Coronary artery (tissue), 2 donors: Measurements from ENCODE around the gene GGPS1.
A peak's percentile ranks its signal among the peaks of the same experiment; 100 is the strongest.

Source experiments
- DNase-seq: peaks from one replicate; pipeline ENCODE4 v3.0.0-alpha.2; 2017; ENCODE audit warnings: low spot score
- H3K27ac ChIP-seq, 2 donors: fragments of 200-600 bp; sonication (generic); one replicate each; pipeline ENCODE4 v1.5.1; 2016 to 2019
- H3K4me3 ChIP-seq: fragments of 200-600 bp; sonication (generic); 2 replicates; pipeline ENCODE4 v1.5.1; 2016; ENCODE audit warnings: mild to moderate bottlenecking, moderate library complexity
- TF ChIP-seq, protein P1 (sequence below): fragments of 200-600 bp; sonication (generic); IDR thresholded peaks from one replicate; pipeline ENCODE4 v1.5.1; 2019; ENCODE audit warnings: antibody characterized with exemption

GGPS1 gene

DNA sequence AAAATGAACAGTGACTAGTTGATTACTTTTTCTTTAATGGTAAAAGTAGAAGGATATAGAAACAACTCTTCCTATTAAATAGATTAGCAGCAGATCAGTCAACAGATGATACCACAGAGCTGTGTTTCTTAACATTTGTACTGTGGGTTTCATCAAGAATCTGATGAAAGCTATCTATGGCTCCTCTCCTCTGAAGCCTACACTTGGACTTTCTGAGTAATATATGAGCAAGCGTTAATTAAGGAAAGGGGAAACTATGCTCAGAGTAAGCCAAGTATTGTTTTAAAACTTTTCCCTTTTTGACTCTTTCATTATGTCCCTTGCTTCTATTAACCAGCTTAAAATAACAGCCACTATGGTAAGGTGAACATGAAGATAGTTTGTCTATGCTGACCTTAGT lies 11.2 kb upstream of the GGPS1 start:
- Histone ChIP-seq H3K4me3 (no peak overlapping the region), H3K27ac (no peak overlapping the region)
- TF ChIP-seq, protein P1, sequence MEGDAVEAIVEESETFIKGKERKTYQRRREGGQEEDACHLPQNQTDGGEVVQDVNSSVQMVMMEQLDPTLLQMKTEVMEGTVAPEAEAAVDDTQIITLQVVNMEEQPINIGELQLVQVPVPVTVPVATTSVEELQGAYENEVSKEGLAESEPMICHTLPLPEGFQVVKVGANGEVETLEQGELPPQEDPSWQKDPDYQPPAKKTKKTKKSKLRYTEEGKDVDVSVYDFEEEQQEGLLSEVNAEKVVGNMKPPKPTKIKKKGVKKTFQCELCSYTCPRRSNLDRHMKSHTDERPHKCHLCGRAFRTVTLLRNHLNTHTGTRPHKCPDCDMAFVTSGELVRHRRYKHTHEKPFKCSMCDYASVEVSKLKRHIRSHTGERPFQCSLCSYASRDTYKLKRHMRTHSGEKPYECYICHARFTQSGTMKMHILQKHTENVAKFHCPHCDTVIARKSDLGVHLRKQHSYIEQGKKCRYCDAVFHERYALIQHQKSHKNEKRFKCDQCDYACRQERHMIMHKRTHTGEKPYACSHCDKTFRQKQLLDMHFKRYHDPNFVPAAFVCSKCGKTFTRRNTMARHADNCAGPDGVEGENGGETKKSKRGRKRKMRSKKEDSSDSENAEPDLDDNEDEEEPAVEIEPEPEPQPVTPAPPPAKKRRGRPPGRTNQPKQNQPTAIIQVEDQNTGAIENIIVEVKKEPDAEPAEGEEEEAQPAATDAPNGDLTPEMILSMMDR, result no peak
- no peak for DNase-seq

DNA sequence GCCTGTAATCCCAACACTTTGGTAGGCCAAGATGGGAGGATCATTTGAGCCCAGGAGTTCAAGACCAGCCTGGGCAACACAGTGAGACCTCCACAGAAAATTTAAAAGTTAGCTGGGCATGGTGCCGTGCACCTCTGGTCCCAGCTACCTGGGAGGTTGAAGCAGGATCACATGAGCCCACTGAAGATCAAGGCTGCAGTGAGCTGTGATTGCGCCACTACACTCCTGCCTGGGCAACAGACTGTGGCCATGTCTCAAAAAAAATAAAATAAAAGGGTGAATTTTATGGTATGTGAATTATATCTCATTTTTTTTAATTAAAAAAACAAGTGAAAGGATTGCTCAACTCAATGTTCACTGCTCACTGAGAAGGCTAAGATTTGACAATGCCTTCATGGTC lies 9.1 kb upstream of the GGPS1 start:
- no peak overlapping the region for H3K4me3 ChIP-seq
- no peak for DNase-seq
- H3K27ac ChIP-seq, result no peak overlapping the region
- TF ChIP-seq, protein P1, result no peak

DNA sequence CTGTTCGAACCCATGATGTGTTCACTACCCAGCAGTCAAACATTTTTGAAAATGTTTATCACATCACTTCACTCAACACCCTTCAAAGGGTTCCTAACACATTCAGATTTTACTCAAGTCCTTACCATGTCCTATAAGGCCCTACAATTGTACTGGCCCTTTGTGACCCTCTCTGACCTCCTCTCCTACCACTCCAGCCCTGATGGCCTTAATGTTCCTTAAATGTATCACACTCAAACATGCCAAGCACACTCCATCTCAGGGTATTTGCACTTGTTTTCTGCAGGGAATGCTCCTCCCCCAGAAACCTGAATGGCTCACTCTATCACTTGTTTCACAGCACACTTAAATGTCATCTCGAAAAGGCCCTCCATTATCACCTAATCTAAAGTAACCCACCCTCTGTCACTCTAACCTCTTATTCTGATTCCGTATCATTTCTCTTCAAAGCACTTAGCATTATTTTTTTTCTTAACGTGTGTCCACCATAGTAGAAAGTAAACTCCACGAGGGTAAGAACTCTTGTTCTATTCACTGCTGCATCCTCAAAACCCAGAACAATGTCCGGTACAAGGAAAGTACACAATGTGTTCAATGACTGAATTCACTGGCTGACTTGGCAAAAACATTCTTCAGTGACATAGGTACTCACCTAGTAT lies 7.7 kb upstream of the GGPS1 start:
- DNase-seq, result no peak
- Histone ChIP-seq H3K27ac (no peak overlapping the region), H3K4me3 (no peak overlapping the region)
- TF ChIP-seq, protein P1, result no peak

DNA sequence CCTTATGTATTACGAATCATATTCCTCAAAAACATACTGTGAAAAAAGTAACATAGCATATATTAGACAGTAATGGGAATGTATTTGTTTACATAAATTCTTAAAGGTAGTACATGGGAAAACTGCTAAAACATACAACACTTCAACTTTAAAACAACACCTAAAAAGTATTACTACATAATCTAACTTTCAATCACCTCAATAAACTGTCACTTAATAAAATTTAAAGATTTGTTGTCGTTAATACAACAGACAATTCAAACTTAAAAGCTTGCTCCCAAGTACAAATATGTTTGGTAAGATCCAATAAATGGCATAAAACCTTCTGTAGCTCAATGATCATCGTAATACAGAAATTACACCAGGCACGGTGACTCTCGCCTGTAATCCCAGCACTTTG lies 4.1 kb upstream of the GGPS1 start:
- DNase-seq, result no peak
- Histone ChIP-seq H3K27ac (no peak overlapping the region), H3K4me3 (no peak overlapping the region)
- TF ChIP-seq, protein P1, result no peak

DNA sequence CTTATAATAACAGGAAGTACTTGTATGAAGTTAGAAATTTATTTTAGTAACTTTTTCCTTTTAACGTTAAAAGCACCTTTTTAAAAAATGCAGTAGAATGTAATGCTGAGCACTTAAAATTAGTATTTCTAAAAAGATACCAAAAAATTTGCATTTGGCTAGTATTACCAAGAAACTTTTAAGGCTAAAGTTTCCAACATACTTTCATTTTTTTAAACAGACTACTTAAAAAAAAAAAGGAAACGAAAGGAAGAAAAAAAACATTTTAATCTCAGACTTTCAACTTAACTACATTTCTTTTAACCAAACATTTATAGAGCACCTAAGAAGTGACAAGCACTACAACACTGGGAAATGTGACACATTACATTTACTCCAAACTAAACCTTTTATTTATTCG lies 3.2 kb upstream of the GGPS1 start:
- Histone ChIP-seq H3K4me3 (peak overlapping the region; percentile 93), H3K27ac (no peak overlapping the region)
- DNase-seq, result no peak
- TF ChIP-seq, protein P1, result no peak

DNA sequence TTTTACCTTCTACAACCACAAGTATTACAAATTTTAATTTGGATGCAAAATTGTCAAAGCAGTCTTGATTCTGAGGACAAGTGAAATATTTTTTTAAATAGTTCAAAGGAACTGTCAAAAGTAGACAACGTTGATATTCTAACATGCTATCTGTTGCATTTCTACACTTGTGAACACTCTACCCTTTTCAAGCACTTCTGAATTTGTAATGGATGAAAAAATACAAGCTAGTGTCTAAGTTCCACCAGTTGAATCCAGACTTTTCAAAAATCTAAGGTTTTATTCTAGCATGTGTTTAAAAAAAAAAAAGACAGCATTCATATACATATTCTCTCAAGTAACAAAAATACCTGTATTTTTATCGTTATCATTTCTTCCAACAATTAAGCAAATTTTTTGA lies 2.5 kb upstream of the GGPS1 start:
- Histone ChIP-seq H3K4me3 (peak overlapping the region; percentile 93), H3K27ac (no peak overlapping the region)
- TF ChIP-seq, protein P1, result no peak
- DNase-seq, result no peak

DNA sequence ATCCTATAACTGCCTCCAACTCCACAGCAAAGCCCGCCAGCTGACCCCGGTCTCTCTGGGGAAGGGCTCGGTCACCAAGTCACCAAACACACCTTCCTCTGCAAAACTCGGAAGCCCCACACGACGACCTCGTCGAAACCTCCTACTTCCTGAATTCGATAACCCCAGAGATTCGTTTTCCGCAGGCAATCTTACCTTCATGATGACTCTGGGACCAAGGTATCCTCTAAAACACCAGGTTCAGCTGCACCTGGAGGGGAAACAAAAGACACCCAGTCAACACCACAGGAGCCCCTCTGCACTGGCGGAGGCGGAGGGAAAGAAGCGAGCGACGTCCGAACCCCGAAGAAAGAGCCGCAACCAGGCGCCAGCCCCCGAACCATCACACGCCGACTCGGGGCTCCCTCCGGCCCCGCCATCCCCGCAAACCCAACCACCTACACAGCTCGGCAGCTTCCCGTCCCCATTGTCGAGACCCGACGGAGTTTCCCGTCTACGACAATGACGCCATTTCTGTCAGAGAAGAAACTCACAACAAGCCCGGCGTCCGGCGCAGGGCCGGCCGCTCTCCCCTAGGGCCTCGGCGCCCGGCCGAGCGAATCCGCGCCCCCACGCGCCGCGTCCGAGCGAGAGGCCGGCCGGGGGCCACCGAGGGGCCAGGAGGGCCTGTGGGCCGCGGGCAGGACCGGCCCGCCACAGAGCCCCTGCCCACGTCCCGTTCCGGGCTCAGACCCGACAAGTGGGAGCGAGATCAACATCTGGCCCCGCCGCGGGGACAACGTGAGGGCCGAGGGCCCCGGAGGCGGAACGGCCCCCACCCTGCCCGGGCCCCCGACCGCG lies 1.4 kb upstream of the GGPS1 start:
- H3K4me3 ChIP-seq, result peak overlapping the region; percentile 93
- peak overlapping the region; percentile 96 to 99 for H3K27ac ChIP-seq
- TF ChIP-seq, protein P1, result no peak
- peak; percentile 77 for DNase-seq
